PC-9 (cell line): ENCODE results near the gene KIR2DL1. TPM values are rescaled to one million over a fixed set of nuclear protein-coding genes. Genes with fewer than 3 reads are reported as not detected.
"Not testable (repeated sequence)": the region's sequence is repeated elsewhere in the genome, so short reads cannot be mapped to it uniquely, and the experiment has no call there.

Source experiments
- Bru-seq: library from RNA; stranded (reverse); fragments of 400-500 nt; gene quantifications from one replicate; lab custom pipeline; 2021; lab: Mats Ljungman, UMichigan
- BruChase-seq, 2 experiments: library from RNA; stranded (reverse); fragments of 400-500 nt; gene quantifications; one replicate each; lab custom pipeline; 2021; lab: Mats Ljungman, UMichigan
- BruUV-seq: library from RNA; stranded (reverse); fragments of 400-500 nt; replicated peaks from 2 replicates; lab custom pipeline; 2021; lab: Mats Ljungman, UMichigan
- CTCF ChIA-PET: fragments of 300-600 bp; sonication (Branson Sonifier 250); formaldehyde crosslinking; loops from one replicate; lab custom pipeline; 2022; ENCODE audit warnings: antibody characterized with exemption; lab: Charles Lee
- POLR2A ChIA-PET: fragments of 300-600 bp; sonication (Branson Sonifier 250); formaldehyde crosslinking; loops from one replicate; lab custom pipeline; 2022; ENCODE audit warnings: antibody characterized with exemption; ENCODE audit not compliant: unreplicated experiment; lab: Charles Lee
- DNase-seq, 2 experiments: peaks; one replicate each; pipeline versions ENCODE4 v3.0.0 to v3.0.0-alpha.2; 2015 to 2022; ENCODE audit warnings: mixed read lengths in 1 of 2
- H2AFZ ChIP-seq: fragments of 200-600 bp; sonication (generic); 2 replicates; pipeline ENCODE4 v1.8.1; 2017; ENCODE audit warnings: antibody characterized with exemption
- H3F3A ChIP-seq: fragments of 200-600 bp; sonication (generic); 2 replicates; pipeline ENCODE4 v1.8.1; 2017; ENCODE audit warnings: antibody characterized with exemption, mild to moderate bottlenecking, low read depth; ENCODE audit not compliant: insufficient read depth
- H3K27ac ChIP-seq: fragments of 200-600 bp; sonication (generic); 2 replicates; pipeline ENCODE4 v1.6.1; 2016; ENCODE audit warnings: mixed run types
- H3K27me3 ChIP-seq: fragments of 200-600 bp; sonication (generic); 2 replicates; pipeline ENCODE4 v1.6.1; 2016; ENCODE audit warnings: low read depth, mixed run types; ENCODE audit not compliant: insufficient read depth
- H3K36me3 ChIP-seq: fragments of 200-600 bp; sonication (generic); 2 replicates; pipeline ENCODE4 v1.6.1; 2016; ENCODE audit warnings: low read depth, mixed run types
- H3K4me1 ChIP-seq: fragments of 200-600 bp; sonication (generic); replicated peaks from 2 replicates; pipeline ENCODE4 v1.6.1; 2016; ENCODE audit warnings: mixed run types; ENCODE audit not compliant: insufficient read depth
- H3K4me2 ChIP-seq: fragments of 200-600 bp; sonication (generic); 2 replicates; pipeline ENCODE4 v1.6.1; 2017; ENCODE audit warnings: mixed run types
- H3K4me3 ChIP-seq: fragments of 200-600 bp; sonication (generic); 2 replicates; pipeline ENCODE4 v1.6.1; 2016; ENCODE audit warnings: mixed run types
- H3K79me2 ChIP-seq: fragments of 200-600 bp; sonication (generic); 2 replicates; pipeline ENCODE4 v1.6.1; 2017; ENCODE audit warnings: low read depth, mixed run types
- H3K9me2 ChIP-seq: fragments of 200-600 bp; sonication (generic); 2 replicates; pipeline ENCODE4 v1.8.1; 2017; ENCODE audit warnings: mild to moderate bottlenecking; ENCODE audit not compliant: insufficient read depth
- H3K9me3 ChIP-seq: fragments of 200-600 bp; sonication (generic); 2 replicates; pipeline ENCODE4 v1.8.1; 2016; ENCODE audit warnings: low read depth; ENCODE audit not compliant: insufficient read depth
- H4K20me1 ChIP-seq: fragments of 200-600 bp; sonication (generic); 2 replicates; pipeline ENCODE4 v1.8.1; 2017; ENCODE audit not compliant: insufficient read depth
- EZH2 ChIP-seq: fragments of 200-600 bp; sonication (generic); IDR thresholded peaks from 2 replicates; pipeline ENCODE4 v1.8.0; 2017; ENCODE audit warnings: antibody characterized with exemption, low read depth
- intact Hi-C: fragments of 100-400 bp; cut with micrococcal nuclease; formaldehyde crosslinking; loops from one replicate; pipeline ENCODE4 v1.10.0; 2022; ENCODE audit not compliant: unreplicated experiment
- long read RNA-seq: library from polyadenylated mRNA; stranded (forward); transcript quantifications from one replicate; pipeline ENCODE4 v2.0.0, GENCODE V29; 2022
- total RNA-seq: library from RNA; stranded (reverse); gene quantifications from 2 replicates; pipeline ENCODE4 v1.2.3, GENCODE V29; 2021
- TF ChIP-seq, protein P1 (sequence below): fragments of 200-600 bp; sonication (generic); conservative IDR thresholded peaks from 2 replicates; pipeline ENCODE4 v1.6.1; 2017; ENCODE audit warnings: mixed run types, antibody characterized with exemption, mild to moderate bottlenecking, moderate library complexity

Gene KIR2DL1
- total RNA-seq (not detected in 2 replicates), Bru-seq, nascent RNA (not detected), BruChase-seq, experiment 1, labeled RNA remaining after a 2-hour chase (not detected), BruChase-seq, experiment 2, labeled RNA remaining after a 6-hour chase (not detected)
- long read RNA-seq: 0 reads

DNA sequence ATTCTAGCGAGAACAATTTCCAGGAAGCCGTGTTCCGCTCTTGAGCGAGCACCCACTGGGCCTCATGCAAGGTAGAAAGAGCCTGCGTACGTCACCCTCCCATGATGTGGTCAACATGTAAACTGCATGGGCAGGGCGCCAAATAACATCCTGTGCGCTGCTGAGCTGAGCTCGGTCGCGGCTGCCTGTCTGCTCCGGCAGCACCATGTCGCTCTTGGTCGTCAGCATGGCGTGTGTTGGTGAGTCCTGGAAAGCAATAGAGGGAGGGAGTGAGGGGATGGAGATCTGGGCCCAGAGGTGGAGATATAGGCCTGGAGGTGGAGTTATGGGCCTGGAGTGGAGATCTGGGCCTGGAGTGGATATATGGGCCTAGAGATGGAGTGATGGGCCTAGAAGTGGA is at the start of gene KIR2DL1:
Gene KIR2DL1, plus strand, starts transcription at position 148 of the 400 bp plus-strand sequence. Its CDS starts 58 bp downstream, at position 206.
- BruUV-seq, POLR2A ChIA-PET: not testable (repeated sequence)
- peaks cover 21% of the 10 kb centered on the region; the same call in 1 of the 2 replicates for H3K27me3 ChIP-seq

DNA sequence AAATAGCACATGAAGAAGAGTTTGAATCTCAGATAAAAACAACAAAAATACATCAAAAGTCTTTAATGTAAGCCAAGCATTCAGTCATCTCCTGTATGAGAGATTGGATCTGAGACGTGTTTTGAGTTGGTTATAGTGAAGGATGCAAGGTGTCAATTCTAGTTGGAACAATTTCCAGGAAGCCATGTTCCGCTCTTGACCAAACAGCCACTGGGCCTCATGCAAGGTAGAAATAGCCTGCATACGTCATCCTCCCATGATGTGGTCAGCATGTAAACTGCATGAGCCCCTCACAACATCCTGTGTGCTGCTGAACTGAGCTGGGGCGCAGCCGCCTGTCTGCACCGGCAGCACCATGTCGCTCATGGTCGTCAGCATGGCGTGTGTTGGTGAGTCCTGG is 45.5 kb upstream of the KIR2DL1 start, which contains the start of gene KIR3DL3:
Gene KIR3DL3, plus strand, starts transcription at position 301 of the 400 bp plus-strand sequence. Its CDS starts 55 bp downstream, at position 356.
- CTCF ChIA-PET: no interaction called here
- H3K9me2 ChIP-seq: 0 out of 2 replicates have a peak, but pooled peaks cover 3% of the 10 kb centered on the region
- no peak within 1 kb of the TSS for H3K4me2 ChIP-seq
- H3K36me3 ChIP-seq: no peaks in the 10 kb centered on the region
- no peaks in the 10 kb centered on the region for H3K79me2 ChIP-seq
- no peak within 1 kb of the TSS for H2AFZ ChIP-seq
- no peak within 1 kb of the TSS for H3K4me3 ChIP-seq
- intact Hi-C loops: no loop called here
- TF ChIP-seq, protein P1, sequence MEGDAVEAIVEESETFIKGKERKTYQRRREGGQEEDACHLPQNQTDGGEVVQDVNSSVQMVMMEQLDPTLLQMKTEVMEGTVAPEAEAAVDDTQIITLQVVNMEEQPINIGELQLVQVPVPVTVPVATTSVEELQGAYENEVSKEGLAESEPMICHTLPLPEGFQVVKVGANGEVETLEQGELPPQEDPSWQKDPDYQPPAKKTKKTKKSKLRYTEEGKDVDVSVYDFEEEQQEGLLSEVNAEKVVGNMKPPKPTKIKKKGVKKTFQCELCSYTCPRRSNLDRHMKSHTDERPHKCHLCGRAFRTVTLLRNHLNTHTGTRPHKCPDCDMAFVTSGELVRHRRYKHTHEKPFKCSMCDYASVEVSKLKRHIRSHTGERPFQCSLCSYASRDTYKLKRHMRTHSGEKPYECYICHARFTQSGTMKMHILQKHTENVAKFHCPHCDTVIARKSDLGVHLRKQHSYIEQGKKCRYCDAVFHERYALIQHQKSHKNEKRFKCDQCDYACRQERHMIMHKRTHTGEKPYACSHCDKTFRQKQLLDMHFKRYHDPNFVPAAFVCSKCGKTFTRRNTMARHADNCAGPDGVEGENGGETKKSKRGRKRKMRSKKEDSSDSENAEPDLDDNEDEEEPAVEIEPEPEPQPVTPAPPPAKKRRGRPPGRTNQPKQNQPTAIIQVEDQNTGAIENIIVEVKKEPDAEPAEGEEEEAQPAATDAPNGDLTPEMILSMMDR: no peak
- TF ChIP-seq EZH2: no peak
- H3K4me1 ChIP-seq: no peaks in the 10 kb centered on the region
- H3K27me3 ChIP-seq: peaks cover 25% of the 10 kb centered on the region
- no TSS peak for BruUV-seq
- DNase-seq: no peak
- peaks cover 9% of the 10 kb centered on the region for H3K9me3 ChIP-seq
- H3K27ac ChIP-seq: no peak within 1 kb of the TSS
- POLR2A ChIA-PET: no interaction called here
- no peaks in the 10 kb centered on the region for H4K20me1 ChIP-seq
- H3F3A ChIP-seq: no peaks in the 10 kb centered on the region

More for the DNA sequence above, at the start of gene KIR2DL1:
- H3K79me2 ChIP-seq, DNase-seq, H3K36me3 ChIP-seq, H3K4me2 ChIP-seq, H4K20me1 ChIP-seq, intact Hi-C loops, H3F3A ChIP-seq, H2AFZ ChIP-seq, CTCF ChIA-PET, H3K4me3 ChIP-seq, H3K27ac ChIP-seq, H3K9me2 ChIP-seq, H3K9me3 ChIP-seq, H3K4me1 ChIP-seq: not testable (repeated sequence)

DNA sequence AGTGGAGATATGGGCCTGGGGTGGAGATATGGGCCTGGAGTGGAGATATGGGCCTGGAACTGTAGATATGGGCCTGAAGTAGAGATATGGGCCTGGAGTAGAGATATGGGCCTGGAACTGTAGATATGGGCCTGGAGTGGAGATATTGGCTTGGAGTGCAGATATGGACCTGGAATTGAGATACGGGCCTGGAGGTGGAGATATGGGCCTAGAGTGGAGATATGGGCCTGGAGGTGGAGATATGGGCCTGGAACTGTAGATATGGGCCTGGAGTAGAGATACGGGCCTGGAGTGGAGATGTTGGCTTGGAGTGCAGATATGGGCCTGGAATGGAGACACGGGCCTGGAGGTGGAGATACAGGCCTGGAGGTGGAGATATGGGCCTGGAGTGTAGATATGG is 44.9 kb upstream of the KIR2DL1 start:
- Histone ChIP-seq H3K27ac (no peak overlapping the region), H3K79me2 (no peaks in the 10 kb centered on the region), H3K4me3 (no peak overlapping the region), H3K9me3 (peaks cover 9% of the 10 kb centered on the region), H3K27me3 (peaks cover 30% of the 10 kb centered on the region), H3K36me3 (no peaks in the 10 kb centered on the region), H4K20me1 (no peaks in the 10 kb centered on the region), H3F3A (no peaks in the 10 kb centered on the region), H2AFZ (no peak overlapping the region), H3K4me1 (no peaks in the 10 kb centered on the region), H3K9me2 (0 out of 2 replicates have a peak, but pooled peaks cover 3% of the 10 kb centered on the region), H3K4me2 (no peak overlapping the region)
- no TSS peak for BruUV-seq
- POLR2A ChIA-PET: no interaction called here
- CTCF ChIA-PET: no interaction called here
- TF ChIP-seq EZH2: no peak
- TF ChIP-seq, protein P1: no peak
- intact Hi-C loops: no loop called here
- DNase-seq: no peak
